PC-9 (cell line): ENCODE measurements around the gene NANOS3. TPM values are rescaled to one million over a fixed set of nuclear protein-coding genes. Genes with fewer than 3 reads are reported as not detected.

Experiments used
- BruUV-seq: library from RNA; stranded (reverse); fragments of 400-500 nt; replicated peaks from 2 replicates; lab custom pipeline; 2021; lab: Mats Ljungman, UMichigan
- CTCF ChIA-PET: fragments of 300-600 bp; sonication (Branson Sonifier 250); formaldehyde crosslinking; loops from one replicate; lab custom pipeline; 2022; ENCODE audit warnings: antibody characterized with exemption; lab: Charles Lee
- POLR2A ChIA-PET: fragments of 300-600 bp; sonication (Branson Sonifier 250); formaldehyde crosslinking; loops from one replicate; lab custom pipeline; 2022; ENCODE audit warnings: antibody characterized with exemption; ENCODE audit not compliant: unreplicated experiment; lab: Charles Lee
- DNase-seq, 2 experiments: peaks; one replicate each; pipeline versions ENCODE4 v3.0.0 to v3.0.0-alpha.2; 2015 to 2022; ENCODE audit warnings: mixed read lengths in 1 of 2
- H2AFZ ChIP-seq: fragments of 200-600 bp; sonication (generic); 2 replicates; pipeline ENCODE4 v1.8.1; 2017; ENCODE audit warnings: antibody characterized with exemption
- H3F3A ChIP-seq: fragments of 200-600 bp; sonication (generic); 2 replicates; pipeline ENCODE4 v1.8.1; 2017; ENCODE audit warnings: antibody characterized with exemption, mild to moderate bottlenecking, low read depth; ENCODE audit not compliant: insufficient read depth
- H3K27ac ChIP-seq: fragments of 200-600 bp; sonication (generic); 2 replicates; pipeline ENCODE4 v1.6.1; 2016; ENCODE audit warnings: mixed run types
- H3K27me3 ChIP-seq: fragments of 200-600 bp; sonication (generic); 2 replicates; pipeline ENCODE4 v1.6.1; 2016; ENCODE audit warnings: low read depth, mixed run types; ENCODE audit not compliant: insufficient read depth
- H3K36me3 ChIP-seq: fragments of 200-600 bp; sonication (generic); 2 replicates; pipeline ENCODE4 v1.6.1; 2016; ENCODE audit warnings: low read depth, mixed run types
- H3K4me1 ChIP-seq: fragments of 200-600 bp; sonication (generic); replicated peaks from 2 replicates; pipeline ENCODE4 v1.6.1; 2016; ENCODE audit warnings: mixed run types; ENCODE audit not compliant: insufficient read depth
- H3K4me2 ChIP-seq: fragments of 200-600 bp; sonication (generic); 2 replicates; pipeline ENCODE4 v1.6.1; 2017; ENCODE audit warnings: mixed run types
- H3K4me3 ChIP-seq: fragments of 200-600 bp; sonication (generic); 2 replicates; pipeline ENCODE4 v1.6.1; 2016; ENCODE audit warnings: mixed run types
- H3K79me2 ChIP-seq: fragments of 200-600 bp; sonication (generic); 2 replicates; pipeline ENCODE4 v1.6.1; 2017; ENCODE audit warnings: low read depth, mixed run types
- H3K9me2 ChIP-seq: fragments of 200-600 bp; sonication (generic); 2 replicates; pipeline ENCODE4 v1.8.1; 2017; ENCODE audit warnings: mild to moderate bottlenecking; ENCODE audit not compliant: insufficient read depth
- H3K9me3 ChIP-seq: fragments of 200-600 bp; sonication (generic); 2 replicates; pipeline ENCODE4 v1.8.1; 2016; ENCODE audit warnings: low read depth; ENCODE audit not compliant: insufficient read depth
- H4K20me1 ChIP-seq: fragments of 200-600 bp; sonication (generic); 2 replicates; pipeline ENCODE4 v1.8.1; 2017; ENCODE audit not compliant: insufficient read depth
- EZH2 ChIP-seq: fragments of 200-600 bp; sonication (generic); IDR thresholded peaks from 2 replicates; pipeline ENCODE4 v1.8.0; 2017; ENCODE audit warnings: antibody characterized with exemption, low read depth
- intact Hi-C: fragments of 100-400 bp; cut with micrococcal nuclease; formaldehyde crosslinking; loops from one replicate; pipeline ENCODE4 v1.10.0; 2022; ENCODE audit not compliant: unreplicated experiment
- total RNA-seq: library from RNA; stranded (reverse); gene quantifications from 2 replicates; pipeline ENCODE4 v1.2.3, GENCODE V29; 2021
- TF ChIP-seq, protein P1 (sequence below): fragments of 200-600 bp; sonication (generic); conservative IDR thresholded peaks from 2 replicates; pipeline ENCODE4 v1.6.1; 2017; ENCODE audit warnings: mixed run types, antibody characterized with exemption, mild to moderate bottlenecking, moderate library complexity

The NANOS3 gene
- total RNA-seq, 1 experiment from 2014 or later: 2.1 TPM

- Histone ChIP-seq H4K20me1 (no peaks in the 10 kb centered on the region), H3F3A (peaks cover 51% of the 10 kb centered on the region), H3K4me1 (peaks cover 27% of the 10 kb centered on the region), H3K9me2 (no peaks in the 10 kb centered on the region), H3K4me3 (no peak overlapping the region), H3K79me2 (no peaks in the 10 kb centered on the region), H2AFZ (no peak overlapping the region), H3K27me3 (no peaks in the 10 kb centered on the region), H3K9me3 (no peaks in the 10 kb centered on the region), H3K4me2 (no peak overlapping the region), H3K36me3 (no peaks in the 10 kb centered on the region), H3K27ac (no peak overlapping the region)
- intact Hi-C loops: no loop called here
- TF ChIP-seq, protein P1, sequence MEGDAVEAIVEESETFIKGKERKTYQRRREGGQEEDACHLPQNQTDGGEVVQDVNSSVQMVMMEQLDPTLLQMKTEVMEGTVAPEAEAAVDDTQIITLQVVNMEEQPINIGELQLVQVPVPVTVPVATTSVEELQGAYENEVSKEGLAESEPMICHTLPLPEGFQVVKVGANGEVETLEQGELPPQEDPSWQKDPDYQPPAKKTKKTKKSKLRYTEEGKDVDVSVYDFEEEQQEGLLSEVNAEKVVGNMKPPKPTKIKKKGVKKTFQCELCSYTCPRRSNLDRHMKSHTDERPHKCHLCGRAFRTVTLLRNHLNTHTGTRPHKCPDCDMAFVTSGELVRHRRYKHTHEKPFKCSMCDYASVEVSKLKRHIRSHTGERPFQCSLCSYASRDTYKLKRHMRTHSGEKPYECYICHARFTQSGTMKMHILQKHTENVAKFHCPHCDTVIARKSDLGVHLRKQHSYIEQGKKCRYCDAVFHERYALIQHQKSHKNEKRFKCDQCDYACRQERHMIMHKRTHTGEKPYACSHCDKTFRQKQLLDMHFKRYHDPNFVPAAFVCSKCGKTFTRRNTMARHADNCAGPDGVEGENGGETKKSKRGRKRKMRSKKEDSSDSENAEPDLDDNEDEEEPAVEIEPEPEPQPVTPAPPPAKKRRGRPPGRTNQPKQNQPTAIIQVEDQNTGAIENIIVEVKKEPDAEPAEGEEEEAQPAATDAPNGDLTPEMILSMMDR: no peak
- no peak for TF ChIP-seq EZH2
- no TSS peak for BruUV-seq
- ChIA-PET CTCF (no interaction called here), POLR2A (no interaction called here)
- DNase-seq: no peak
Observed at GRCh38 chr19:13896227-13896626, 19.3 kb downstream of the NANOS3 start.

DNA sequence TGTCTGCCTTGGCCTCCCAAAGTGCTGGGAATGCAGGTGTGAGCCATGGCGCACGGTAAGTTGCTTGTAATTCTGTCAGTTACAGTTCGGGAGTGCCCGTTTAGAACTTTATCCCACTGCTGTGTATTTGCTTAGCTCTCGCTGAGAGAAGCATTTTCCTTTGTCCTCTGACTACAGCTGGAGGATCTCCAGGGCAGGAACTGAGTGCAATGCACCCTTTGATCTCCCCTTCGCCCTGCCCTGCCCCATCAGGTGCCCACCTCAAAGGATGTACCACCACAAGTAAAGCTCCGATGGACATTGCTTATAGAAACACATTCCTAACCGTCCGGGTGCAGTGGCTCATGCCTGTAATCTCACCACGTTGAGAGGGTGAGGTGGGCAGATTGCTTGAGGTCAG lies 22.5 kb downstream of the NANOS3 start:
- Histone ChIP-seq H3K4me3 (no peak overlapping the region), H3K4me1 (no peaks in the 10 kb centered on the region), H3K79me2 (no peaks in the 10 kb centered on the region), H3K9me3 (no peaks in the 10 kb centered on the region), H4K20me1 (no peaks in the 10 kb centered on the region), H3K27me3 (no peaks in the 10 kb centered on the region), H3K9me2 (no peaks in the 10 kb centered on the region), H3K27ac (no peak overlapping the region), H3K4me2 (no peak overlapping the region), H2AFZ (no peak overlapping the region), H3F3A (peaks cover 34% of the 10 kb centered on the region; the same call in 1 of the 2 replicates), H3K36me3 (no peaks in the 10 kb centered on the region)
- intact Hi-C loops: no loop called here
- TF ChIP-seq, protein P1: no peak
- no peak for TF ChIP-seq EZH2
- BruUV-seq: no TSS peak
- POLR2A ChIA-PET: no interaction called here
- CTCF ChIA-PET: no interaction called here
- DNase-seq: no peak

- Histone ChIP-seq H4K20me1 (no peaks in the 10 kb centered on the region), H3K36me3 (no peaks in the 10 kb centered on the region), H3K4me1 (no peaks in the 10 kb centered on the region), H3K9me2 (no peaks in the 10 kb centered on the region), H2AFZ (no peak overlapping the region), H3K4me3 (no peak overlapping the region), H3K27me3 (no peaks in the 10 kb centered on the region), H3K27ac (no peak overlapping the region), H3K4me2 (no peak overlapping the region), H3K79me2 (no peaks in the 10 kb centered on the region), H3F3A (peaks cover 32% of the 10 kb centered on the region; the same call in 1 of the 2 replicates), H3K9me3 (no peaks in the 10 kb centered on the region)
- DNase-seq: no peak
- intact Hi-C loops: no loop called here
- no peak for TF ChIP-seq EZH2
- TF ChIP-seq, protein P1: no peak
- BruUV-seq: no TSS peak
- POLR2A ChIA-PET: no interaction called here
- CTCF ChIA-PET: no interaction called here
Observed at GRCh38 chr19:13899912-13900584, 23.1 kb downstream of the NANOS3 start.
